NCI-H2107 treated with DMSO at 0.1 percent for 48 hours (cell line): ENCODE data around the gene APCDD1L.
"Not testable (repeated sequence)": the region's sequence is repeated elsewhere in the genome, so short reads cannot be mapped to it uniquely, and the experiment has no call there.

ENCODE experiments used
- DNase-seq: peaks from one replicate; lab custom pipeline; 2025; ENCODE audit not compliant: unreplicated experiment; lab: John Stamatoyannopoulos, UW

The APCDD1L gene

DNA sequence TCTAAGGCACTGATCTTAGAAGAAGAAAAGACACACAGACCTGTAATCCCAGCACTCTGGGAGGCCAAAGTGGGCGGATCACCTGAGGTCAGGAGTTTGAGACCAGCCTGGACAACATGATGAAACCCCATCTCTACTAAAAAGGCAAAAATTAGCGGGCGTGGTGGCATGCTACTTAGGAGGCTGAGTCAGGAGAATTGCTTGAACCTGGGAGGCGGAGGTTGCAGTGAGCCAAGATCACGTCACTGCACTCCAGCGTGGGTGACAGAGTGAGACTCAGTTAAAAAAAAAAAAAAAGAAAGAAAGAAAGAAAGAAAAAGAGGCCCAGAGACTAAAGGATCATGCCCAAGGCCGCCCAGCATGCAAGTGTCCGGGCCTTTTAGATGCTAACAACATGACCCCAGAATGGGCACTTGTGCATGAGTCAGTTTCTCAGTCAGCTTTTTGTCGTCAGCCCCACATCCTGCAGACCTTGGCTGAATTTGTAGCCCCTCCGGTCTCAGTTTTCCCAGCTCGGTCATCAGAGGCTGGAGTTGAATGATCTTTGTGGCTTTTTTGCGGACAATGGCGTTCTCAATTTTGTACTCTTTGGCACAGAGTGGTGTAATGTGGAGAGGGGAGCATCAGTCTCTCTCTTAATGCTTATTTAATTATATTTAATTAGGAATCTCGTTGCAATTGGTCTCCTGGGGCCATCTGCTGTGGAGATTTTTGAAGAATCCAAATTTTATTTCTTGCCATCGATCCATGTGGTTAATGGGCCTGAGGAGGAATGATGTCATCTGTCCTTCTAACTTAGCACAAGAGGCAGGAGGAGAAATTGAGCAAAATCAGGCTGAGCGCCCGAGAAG, 30.6 kb upstream of the APCDD1L start:
- DNase-seq, result no peak

GRCh38 chr20:58544891-58545290, 29.7 kb upstream of the APCDD1L start:
- no peak for DNase-seq

- no peak for DNase-seq
Observed at GRCh38 chr20:58544286-58544685, 29.1 kb upstream of the APCDD1L start.

DNA sequence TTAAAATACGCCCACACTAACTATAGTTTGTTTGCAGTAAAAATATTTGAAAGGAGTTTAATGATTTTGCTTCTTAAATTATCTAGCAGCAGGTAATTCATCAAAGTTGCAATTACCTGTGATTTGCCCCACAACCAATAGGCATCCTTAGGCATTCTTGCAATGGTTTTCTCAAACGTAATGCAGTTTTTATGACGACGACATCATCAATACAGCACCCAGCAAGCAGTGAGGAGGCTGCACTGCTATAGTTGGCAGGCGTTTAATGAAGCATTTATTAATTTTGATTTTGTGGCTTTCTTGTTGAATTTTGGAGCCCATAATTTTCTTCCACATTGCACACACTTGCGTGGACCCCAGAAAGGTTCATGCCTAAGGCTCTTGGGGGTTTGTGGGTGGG, 28.1 kb upstream of the APCDD1L start:
- no peak for DNase-seq

GRCh38 chr20:58542411-58543095, 27.4 kb upstream of the APCDD1L start:
- DNase-seq, result no peak

DNA sequence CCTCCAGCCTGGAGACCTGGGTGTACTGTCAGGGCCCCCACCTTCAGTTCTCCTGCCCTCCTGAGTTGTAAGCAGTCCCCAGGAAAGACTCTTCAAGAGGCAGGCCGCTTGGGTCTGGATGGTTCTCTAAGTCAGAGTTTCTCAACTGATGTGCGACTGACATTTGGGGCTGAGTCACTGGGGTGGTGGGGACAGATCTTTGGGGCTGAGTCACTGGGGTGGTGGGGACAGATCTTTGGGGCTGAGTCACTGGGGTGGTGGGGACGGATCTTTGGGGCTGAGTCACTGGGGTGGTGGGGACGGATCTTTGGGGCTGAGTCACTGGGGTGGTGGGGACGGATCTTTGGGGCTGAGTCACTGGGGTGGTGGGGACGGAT, 26.8 kb upstream of the APCDD1L start:
- not testable (repeated sequence) for DNase-seq

GRCh38 chr20:58538752-58539151, 23.6 kb upstream of the APCDD1L start:
- no peak for DNase-seq

DNA sequence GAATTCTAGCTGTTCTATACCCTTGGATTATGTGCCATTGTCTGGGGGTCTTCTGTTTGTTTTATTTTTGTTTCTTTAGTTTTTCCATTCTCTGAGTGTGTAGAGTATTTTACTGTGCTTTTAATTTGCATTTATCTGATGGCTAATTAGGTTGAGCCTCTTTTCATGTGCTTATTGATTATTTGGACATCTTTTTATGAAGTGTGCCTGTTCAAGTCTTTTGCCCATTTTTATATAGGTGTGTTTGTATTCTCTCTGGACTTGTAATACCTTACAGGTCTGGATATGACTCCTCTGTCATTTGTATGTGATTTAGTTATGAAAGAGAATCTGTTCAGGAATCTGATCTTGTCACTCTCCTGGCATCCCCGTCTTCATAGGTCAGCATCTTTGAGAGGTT, 22.6 kb upstream of the APCDD1L start:
- no peak for DNase-seq

DNA sequence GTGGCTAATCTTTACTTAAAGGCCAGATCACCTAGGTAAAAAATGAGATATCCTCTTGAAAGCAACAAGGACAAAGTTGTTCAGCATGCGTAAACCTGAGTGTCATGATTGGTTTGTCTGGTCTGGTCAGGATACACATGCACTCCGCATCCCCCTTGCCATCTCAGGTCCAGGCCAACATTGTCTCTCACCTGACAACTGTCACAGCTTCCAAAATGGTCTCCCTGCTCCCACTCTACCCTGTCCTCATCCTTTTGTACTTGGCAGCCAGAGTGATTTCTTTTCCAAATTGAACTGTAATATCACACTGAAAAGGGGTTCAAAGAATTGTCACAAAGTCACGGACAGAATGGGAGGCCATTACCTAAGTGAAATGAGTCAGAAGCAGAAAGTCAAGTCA, 21.1 kb upstream of the APCDD1L start:
- DNase-seq, result no peak

DNA sequence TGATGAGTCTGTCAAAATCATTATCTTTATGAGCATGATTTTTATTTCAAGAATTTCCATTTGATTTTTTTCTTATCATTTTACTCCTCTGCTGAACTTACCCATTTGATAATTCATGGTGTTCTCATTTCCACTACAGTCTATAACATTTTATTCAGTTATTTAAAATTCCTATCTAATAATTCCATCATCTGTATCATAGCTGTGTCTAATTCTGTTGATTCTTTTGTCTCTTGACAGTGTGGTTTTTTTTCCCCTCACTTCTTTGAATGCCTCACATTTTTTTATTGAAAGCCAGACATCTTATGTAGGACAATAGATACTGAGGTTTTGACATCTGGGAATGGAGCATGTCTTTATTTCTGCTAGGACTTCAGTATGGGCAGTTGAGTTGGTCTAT, 16.5 kb upstream of the APCDD1L start:
- no peak for DNase-seq

GRCh38 chr20:58531063-58531462, 15.9 kb upstream of the APCDD1L start:
- no peak for DNase-seq

GRCh38 chr20:58528412-58528811, 13.2 kb upstream of the APCDD1L start:
- DNase-seq, result no peak

- DNase-seq, result no peak
Observed at GRCh38 chr20:58526411-58526810, 11.2 kb upstream of the APCDD1L start.

- DNase-seq, result no peak
Observed at GRCh38 chr20:58524814-58525213, 9.6 kb upstream of the APCDD1L start.

GRCh38 chr20:58523971-58524315, 8.7 kb upstream of the APCDD1L start:
- DNase-seq, result no peak

GRCh38 chr20:58523072-58523970, 8.1 kb upstream of the APCDD1L start:
- no peak for DNase-seq

- no peak for DNase-seq
Observed at GRCh38 chr20:58522666-58523065, 7.5 kb upstream of the APCDD1L start.

DNA sequence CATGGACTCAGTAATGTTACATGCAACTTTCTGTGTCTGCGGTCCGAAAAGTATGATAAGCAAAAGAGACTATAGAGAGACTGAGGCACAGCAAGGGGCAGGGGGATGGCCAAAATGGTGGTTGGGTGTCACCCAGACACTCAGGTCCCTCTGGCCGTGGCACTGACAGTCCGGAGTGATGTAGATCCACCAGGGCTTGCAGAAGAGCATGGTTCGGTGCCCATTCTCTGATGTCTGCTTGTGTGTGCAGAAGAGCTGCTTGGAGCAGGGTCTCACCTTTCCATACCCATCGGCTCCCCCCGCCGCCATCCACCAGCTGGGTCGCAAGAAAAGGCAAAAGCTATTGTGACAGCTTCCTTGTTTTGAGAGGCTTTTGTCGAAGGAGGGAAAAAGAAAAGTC, 6.6 kb upstream of the APCDD1L start:
- no peak for DNase-seq

DNA sequence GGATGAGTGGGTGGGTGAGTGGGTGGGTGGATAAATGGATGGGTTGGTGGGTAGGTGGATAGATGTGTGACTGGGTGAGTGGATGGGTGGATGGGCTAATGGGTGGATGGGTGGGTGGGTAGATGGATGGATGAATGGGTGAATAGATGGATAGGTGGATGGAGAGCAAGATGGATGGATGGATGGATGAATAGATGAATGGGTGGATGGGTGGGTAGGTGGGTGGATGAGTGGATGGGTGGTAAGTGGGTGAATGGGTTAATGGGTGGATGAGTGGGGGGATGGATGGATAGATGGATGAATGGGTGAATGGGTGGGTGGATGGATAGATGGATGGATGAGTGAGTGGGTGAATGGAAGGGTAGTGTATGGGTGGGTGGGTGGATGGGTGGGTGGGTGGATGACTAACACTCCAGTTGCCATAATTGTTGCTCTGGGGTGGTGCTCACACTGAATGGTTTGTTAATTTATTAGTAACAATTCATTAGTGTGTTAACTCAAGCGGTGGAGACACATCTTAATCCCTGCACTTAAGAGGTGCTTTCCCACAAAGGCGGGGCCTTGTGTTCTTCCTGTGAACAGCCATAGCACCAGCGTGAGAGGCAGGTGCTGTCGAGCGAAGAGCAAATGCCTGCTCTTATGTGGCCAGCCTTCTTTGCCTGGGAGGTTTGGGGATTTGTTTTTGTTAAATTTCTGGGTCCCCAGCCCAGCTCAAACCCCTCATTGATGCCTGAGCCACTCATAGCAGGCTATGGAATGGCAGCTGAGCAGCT, 4.9 kb upstream of the APCDD1L start:
- no peak for DNase-seq

GRCh38 chr20:58518896-58519593, 3.8 kb upstream of the APCDD1L start:
- no peak for DNase-seq
